ACHN (cell line): Measurements from ENCODE around the gene RHBDF1.
"Not testable (repeated sequence)": the region's sequence is repeated elsewhere in the genome, so short reads cannot be mapped to it uniquely, and the experiment has no call there.

Experiments used
- DNase-seq: peaks from one replicate; pipeline ENCODE4 v3.0.0-alpha.2; 2015
- in situ Hi-C: cut with HindIII; loops from 2 replicates; pipeline ENCODE4 v1.10.0; 2017; ENCODE audit warnings: low sequenced_read_pairs, low pct_ligation_motif_present, low pct_unique_long_range_greater_than_20kb

RHBDF1 gene

DNA sequence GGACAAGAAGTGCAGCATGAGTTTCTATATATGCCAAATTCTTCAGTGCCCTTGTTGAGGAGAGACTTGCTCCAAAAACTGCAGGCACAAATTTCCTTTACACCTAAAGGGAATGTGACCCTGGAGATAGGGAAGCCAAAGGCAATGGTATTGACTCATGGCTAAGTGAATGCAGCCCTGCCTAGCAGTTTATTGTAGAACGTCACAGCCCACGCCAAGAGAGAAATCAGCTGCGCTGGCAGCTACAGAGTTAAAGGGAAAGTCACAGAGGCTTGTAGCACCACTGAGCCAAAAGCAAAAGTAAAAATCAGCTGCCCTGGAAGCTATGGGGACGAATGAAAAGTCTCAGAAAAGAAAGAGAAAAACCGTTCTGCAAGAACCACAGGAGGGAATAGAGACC lies 29.1 kb downstream of the RHBDF1 start:
- in situ Hi-C loops, result no loop called here
- DNase-seq, result no peak

DNA sequence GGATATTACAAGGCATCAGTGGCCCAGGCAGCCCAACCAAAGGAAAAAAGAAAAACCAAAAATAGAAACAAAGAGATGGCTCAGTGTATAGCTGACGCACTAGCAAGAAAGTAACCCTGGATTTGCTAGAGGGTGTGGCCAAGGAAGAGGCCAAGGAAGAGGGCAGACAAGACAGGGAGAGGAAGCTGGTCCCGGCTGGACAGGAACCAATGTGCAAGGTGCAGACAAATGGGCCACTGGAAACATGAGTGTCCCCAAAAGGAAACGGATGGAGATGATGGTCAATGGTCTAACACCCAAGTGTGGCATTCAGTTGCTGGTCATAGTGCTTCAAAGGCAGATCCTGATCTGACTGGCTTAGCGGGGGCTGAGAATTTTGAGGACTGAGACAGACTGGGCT lies 29.7 kb downstream of the RHBDF1 start:
- no peak for DNase-seq
- in situ Hi-C loops, result no loop called here

DNA sequence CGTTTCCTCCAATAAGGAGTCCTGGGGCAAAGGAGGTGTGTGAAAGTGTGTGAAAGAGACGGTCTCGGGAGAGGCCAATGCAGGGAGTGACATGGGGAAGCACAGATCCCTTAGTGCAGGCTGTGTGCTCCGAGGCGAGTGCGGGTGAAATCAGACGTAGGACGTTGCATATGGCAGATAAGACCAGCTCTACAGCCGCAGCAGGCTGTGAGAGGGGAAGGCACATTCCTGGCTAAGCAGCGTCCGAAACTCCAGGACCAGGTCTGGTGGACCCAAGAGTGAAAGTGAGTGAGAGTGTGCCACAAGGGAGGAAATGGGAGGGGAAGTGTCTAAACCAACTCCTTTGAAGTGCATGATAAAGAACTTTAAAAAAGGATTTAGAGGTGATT lies 30.4 kb downstream of the RHBDF1 start:
- in situ Hi-C loops, result no loop called here
- no peak for DNase-seq

- in situ Hi-C loops, result no loop called here
These were observed 30.9 kb downstream of the RHBDF1 start for GRCh38 chr16:41439-42068.

DNA sequence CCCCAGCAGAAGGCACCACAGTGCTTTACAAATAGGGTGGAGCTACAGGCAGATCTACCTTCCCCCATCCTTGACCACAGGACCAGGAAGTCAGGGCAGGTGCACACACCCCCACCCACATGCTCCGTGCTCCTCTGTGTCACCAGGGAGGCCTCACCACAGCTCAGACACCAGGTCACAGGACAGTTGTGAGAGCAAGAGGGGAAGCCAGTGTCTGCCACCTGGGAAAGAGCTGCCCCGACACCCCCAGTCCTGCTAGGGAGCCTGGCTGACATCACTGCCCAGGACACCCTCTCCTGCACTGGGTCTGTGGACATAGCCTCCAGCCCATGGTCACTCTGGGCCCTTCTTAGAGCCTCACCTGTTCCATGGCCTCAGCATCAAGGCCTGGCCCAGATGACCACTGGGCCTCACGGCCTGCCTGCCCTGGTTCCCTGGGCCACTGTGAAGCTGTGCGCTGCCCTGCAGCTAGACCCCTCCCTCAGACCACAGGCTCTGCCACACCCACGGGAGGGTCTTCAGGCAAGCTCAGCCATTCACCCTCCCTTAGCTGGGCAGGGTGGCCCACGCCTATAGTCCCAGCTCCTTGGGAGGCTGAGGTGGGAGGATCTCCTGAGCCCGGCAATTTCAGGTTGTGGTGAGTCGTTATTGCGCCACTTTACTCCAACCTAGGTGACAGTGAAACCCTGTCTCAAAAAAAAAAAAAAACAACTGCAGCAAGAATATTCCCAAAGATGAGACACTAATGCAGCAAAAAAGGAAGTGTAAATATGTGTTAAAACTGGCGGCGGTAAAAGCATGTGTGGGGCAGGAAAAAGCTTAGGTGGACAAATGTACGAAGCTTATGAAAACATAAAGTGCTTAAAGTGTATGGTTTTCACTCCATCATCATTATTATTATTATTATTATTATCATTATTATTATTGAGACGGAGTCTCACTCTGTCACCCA lies 33.2 kb downstream of the RHBDF1 start:
- no peak for DNase-seq
- in situ Hi-C loops, result no loop called here

More at GRCh38 chr16:41439-42068, 30.9 kb downstream of the RHBDF1 start:
- DNase-seq, result no peak

- DNase-seq, in situ Hi-C loops: not testable (repeated sequence)
These were observed 34.2 kb downstream of the RHBDF1 start for GRCh38 chr16:38206-38605.

DNA sequence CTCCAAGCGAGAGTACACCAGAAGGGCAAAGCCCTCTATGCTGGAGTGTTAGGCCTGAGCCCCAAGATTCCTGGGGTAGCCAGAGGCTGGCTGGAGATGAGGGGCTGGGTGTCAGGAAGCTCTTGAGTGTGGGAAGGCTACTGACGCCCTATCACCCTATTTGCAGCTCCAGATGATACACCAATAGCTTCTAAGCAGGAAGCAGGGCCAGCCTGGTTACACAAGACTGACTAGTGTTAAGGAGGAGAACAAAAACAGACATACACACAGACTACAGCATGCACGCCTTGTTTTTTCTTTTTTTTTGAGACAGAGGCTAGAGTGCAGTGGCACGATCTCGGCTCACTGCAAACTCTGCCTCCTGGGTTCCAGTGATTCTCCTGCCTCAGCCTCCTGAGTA lies 34.9 kb downstream of the RHBDF1 start:
- no peak for DNase-seq
- in situ Hi-C loops, result no loop called here

DNA sequence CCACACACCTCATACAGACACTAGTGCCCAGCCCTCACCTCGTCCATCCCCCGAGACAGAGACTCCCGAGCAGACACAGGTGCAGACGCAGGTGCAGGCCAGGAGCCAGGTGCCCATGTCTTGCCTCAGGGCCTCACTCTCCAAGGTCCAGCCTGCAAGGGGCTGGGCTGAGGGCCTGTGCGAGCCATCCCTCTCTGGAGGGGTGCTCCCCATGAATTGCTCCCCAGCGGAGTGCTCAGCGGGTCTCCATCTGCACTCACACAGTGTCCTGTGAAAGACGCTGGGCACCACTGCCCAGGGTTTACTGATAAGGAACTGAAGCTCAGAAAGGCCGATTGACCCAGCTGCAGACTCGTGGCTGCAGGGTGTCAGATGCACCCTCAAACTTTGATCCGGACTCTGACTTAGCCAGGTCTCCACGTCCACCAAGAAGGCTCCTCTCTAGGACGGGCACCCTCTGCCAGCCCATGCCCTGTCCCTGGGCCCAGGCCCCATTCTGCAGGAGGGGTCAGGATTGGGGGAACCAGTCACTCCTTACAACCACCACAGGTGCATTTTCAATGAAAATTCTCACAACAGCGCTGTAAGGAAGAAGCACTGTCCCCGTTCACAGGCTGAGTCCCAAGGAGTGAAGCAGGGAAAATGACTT lies 36.0 kb downstream of the RHBDF1 start:
- no peak for DNase-seq
- in situ Hi-C loops, result no loop called here

DNA sequence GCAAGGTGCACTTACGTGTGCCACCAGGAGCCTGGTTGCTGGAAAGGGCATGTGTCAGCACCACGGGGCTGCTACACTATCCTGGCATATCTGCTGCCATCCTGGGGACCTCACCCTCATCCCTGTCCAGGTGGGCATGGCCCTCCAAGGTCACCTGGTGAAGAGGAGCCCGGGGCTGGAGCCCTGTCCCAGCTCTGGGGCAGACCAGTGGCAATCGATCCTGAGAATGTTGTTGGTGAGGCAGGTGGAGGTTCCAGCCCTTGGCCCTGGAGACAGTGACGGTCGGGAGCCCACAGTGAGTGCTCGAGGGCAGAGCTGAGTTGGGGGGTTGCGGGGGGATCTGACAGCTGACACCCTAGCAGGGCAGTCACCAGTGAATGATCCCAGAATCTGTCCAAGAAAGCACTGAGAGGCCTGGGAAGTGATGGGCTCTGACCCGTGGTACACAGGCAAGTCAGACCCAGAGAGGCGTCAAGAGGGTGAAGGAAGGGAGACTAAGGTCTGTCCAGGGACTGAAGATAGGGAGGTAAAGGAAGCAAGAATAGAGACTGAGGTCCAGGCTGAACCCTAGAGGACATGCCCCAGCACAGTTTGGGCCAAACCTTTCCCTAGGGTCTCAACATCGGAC lies 36.6 kb downstream of the RHBDF1 start:
- in situ Hi-C loops, result no loop called here
- no peak for DNase-seq

GRCh38 chr16:35011-35677 lies 37.3 kb downstream of the RHBDF1 start:
- DNase-seq, result no peak
- in situ Hi-C loops, result no loop called here

GRCh38 chr16:34648-34987 lies 37.8 kb downstream of the RHBDF1 start:
- no peak for DNase-seq
- in situ Hi-C loops, result no loop called here

DNA sequence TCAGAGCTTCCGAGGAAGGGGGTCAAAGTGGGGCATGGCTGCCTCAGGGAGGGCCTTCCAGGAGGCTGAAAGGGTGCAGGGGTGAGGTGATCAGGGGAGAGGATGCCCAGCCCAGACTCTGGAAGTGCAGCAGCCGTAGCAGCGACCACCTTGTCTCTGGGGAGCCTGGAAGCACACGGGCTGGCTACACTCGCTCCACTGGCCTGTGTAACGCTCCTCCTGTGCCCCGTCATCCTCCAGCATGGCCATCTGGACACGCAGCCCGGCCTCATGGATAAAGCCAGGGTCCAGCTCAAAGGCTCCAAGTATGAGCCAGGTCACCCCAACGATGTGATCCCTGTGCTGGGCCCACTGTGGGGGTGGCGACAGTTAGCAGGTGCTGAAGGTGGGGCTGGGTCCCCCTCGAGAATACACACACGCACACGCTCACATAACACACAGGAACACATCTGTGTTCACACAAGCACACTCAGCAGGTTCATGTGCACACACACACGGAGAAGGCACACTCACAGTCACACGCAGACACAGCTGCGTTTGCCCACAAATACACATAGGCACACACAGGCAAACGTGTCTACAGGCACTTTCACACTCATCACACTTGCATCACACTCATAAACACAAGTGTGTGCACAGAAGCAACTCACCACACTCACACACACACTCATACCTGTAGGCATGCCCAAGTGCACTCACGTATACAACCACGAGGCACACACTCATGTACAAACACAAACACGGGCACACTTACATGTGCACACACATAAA lies 38.4 kb downstream of the RHBDF1 start:
- in situ Hi-C loops, result no loop called here

DNA sequence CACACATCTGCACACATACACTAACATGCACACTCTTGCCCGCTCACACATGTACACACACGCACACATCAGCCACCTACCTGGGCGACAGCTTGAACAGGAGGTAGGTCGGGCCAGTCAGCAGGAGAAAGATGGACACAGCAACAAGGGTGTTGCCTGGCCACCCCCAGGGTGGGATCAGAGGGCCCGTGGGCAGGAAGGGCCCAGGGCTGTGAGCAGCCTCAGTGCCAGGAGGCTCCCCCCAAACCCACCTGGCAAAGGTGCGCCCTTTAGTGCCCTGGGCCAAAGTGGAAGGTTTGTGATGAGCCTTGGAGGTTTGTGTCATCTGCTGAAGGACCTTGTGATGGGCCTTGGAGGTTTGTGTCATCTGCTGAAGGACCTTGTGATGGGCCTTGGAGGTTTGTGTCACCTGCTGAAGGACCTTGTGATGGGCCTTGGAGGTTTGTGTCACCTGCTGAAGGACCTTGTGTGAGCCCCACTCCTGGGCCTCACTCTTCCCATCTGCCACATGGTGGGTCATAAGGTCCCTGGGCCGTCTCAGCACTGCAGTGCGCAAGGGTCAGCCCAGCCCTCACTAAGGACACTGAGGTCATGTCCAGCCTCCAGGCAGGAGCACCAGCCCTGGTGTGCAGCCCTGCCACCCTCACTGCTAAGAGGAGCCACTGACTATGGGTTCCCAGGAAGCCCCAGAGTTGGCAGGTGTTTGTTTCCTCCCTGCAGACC lies 39.1 kb downstream of the RHBDF1 start:
- in situ Hi-C loops, DNase-seq: not testable (repeated sequence)

More for the DNA sequence above, 38.4 kb downstream of the RHBDF1 start:
- DNase-seq, result no peak

DNA sequence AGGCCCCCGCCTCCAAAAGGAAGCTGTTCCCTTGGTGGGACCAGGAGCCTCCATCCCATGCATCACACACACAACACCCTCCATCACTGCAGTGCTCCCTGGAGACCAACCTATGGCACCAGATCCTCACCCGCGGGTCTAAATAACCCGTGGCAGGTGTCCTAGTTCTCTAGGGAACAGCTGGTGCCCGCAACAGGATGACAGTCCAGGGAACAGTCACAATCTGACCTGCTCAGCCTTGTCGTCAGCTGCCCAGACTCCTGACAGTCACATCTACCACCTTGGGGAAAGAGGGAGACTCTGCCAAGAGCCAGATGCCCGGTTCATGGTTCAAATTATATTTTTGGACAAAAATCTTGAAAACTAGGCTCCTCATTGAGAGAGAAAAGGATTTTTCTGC lies 41.8 kb downstream of the RHBDF1 start:
- in situ Hi-C loops, DNase-seq: not testable (repeated sequence)

GRCh38 chr16:25926-26348 lies 46.5 kb downstream of the RHBDF1 start:
- DNase-seq, result not testable (repeated sequence)

DNA sequence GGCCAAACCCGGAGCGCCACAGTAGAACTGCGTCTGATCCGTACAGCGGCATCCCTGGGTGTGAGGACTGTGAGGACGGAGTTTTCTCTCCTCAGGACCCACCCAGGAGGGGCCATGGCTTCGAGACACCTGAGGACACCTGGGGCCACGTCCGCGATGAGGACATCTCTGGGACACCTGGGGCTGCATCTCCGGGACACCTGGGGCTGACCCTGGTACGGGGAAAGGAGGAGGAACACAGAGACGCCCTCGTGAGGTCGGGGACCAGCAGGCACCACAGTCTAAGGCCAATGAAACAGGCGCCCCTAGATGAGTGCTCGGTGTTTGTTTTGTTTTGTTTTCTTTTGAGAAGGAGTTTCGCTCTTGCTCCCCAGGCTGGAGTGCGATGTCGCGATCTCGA lies 48.3 kb downstream of the RHBDF1 start:
- DNase-seq, in situ Hi-C loops: not testable (repeated sequence)

More at GRCh38 chr16:25926-26348, 46.5 kb downstream of the RHBDF1 start:
- in situ Hi-C loops, result not testable (repeated sequence)

- in situ Hi-C loops, DNase-seq: not testable (repeated sequence)
These were observed 51.5 kb downstream of the RHBDF1 start for GRCh38 chr16:20886-21285.
